Keratinocyte (primary cell): ENCODE results near the gene GUCA2A.
"Not testable (repeated sequence)": the region's sequence is repeated elsewhere in the genome, so short reads cannot be mapped to it uniquely, and the experiment has no call there.

Source experiments
- EZH2 ChIP-seq: IDR thresholded peaks from one replicate; pipeline ENCODE4 v1.6.1; 2012; ENCODE audit warnings: inconsistent platforms, mild to moderate bottlenecking, low read length, moderate library complexity
- TF ChIP-seq, protein P1 (sequence below), 3 experiments: IDR thresholded peaks in 1 of 3; conservative IDR thresholded peaks in 1 of 3; optimal IDR thresholded peaks in 1 of 3; 2 replicates in 2 of 3; 3 replicates in 1 of 3; pipeline versions ENCODE3 to v1.5.1; 2011; ENCODE audit warnings: low read length in 3 of 3, mild to moderate bottlenecking in 3 of 3, moderate library complexity in 2 of 3, control low read depth in 1 of 3, inconsistent platforms in 1 of 3; ENCODE audit not compliant: insufficient read depth in 2 of 3; ENCODE audit errors: extremely low read depth in 1 of 3

DNA sequence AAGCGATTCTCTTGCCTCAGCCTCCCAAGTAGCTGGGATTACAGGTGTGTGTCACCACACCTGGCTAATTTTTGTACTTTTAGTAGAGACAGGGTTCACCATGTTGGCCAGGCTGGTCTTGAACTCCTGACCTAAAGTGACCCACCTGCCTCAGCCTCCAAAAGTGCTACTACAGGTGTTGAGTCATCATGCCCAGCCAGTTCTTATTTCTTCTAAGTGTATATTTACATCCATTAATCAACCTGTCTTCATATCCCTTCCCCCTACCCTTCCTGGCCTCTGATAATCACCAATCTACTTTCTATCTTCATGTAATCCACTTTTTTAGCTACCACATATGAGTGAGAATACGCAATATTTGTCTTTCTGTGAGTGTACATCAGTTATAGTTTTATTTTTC lies 42.4 kb upstream of the GUCA2A start:
- TF ChIP-seq, protein P1, sequence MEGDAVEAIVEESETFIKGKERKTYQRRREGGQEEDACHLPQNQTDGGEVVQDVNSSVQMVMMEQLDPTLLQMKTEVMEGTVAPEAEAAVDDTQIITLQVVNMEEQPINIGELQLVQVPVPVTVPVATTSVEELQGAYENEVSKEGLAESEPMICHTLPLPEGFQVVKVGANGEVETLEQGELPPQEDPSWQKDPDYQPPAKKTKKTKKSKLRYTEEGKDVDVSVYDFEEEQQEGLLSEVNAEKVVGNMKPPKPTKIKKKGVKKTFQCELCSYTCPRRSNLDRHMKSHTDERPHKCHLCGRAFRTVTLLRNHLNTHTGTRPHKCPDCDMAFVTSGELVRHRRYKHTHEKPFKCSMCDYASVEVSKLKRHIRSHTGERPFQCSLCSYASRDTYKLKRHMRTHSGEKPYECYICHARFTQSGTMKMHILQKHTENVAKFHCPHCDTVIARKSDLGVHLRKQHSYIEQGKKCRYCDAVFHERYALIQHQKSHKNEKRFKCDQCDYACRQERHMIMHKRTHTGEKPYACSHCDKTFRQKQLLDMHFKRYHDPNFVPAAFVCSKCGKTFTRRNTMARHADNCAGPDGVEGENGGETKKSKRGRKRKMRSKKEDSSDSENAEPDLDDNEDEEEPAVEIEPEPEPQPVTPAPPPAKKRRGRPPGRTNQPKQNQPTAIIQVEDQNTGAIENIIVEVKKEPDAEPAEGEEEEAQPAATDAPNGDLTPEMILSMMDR (optimal IDR thresholded peaks at IDR 0.05 in 1 of 3, IDR thresholded peaks at IDR 0.05 in 1 of 3, conservative IDR thresholded peaks at IDR 0.05 in 1 of 3; ENCODE audit: extremely low read depth in 1 of 3, insufficient read depth in 2 of 3, low read length in 3 of 3): not testable (repeated sequence)
- not testable (repeated sequence) for TF ChIP-seq EZH2
